HepG2 (cell line): Measurements from ENCODE around the gene SH3D21. TPM values are rescaled to one million over a fixed set of nuclear protein-coding genes. Genes with fewer than 3 reads are reported as not detected.

Experiments used
- ATAC-seq: fragments of 200-7000 bp; cut with Tn5 transposase; 3 replicates; pipeline ENCODE4 v1.9.1; 2020; ENCODE audit warnings: mild to moderate bottlenecking, moderate library complexity
- BruUV-seq: library from RNA; stranded (reverse); fragments of 400-500 nt; replicated peaks from 2 replicates; lab custom pipeline; 2021; lab: Mats Ljungman, UMichigan
- CTCF ChIA-PET: fragments of 300-600 bp; formaldehyde crosslinking; extraction: SDS; loops from one replicate; lab custom pipeline; 2021; ENCODE audit warnings: low total read pairs, inconsistent platforms, low intra/inter-chr PET ratio; lab: Yijun Ruan, JAX
- POLR2A ChIA-PET: fragments of 350-600 bp; sonication (Branson Sonifier 250); formaldehyde crosslinking; loops from one replicate; lab custom pipeline; 2020; ENCODE audit warnings: antibody characterized with exemption, inconsistent platforms; lab: Yijun Ruan, JAX
- DNase-seq: peaks from one replicate; pipeline ENCODE4 v3.0.0-alpha.2; 2015; ENCODE audit warnings: low spot score
- FAIRE-seq: peaks from 3 replicates; lab custom pipeline; 2011; peaks lifted over from hg19 to GRCh38; lab: Jason Lieb, UNC
- H2AFZ ChIP-seq: one replicate; pipeline ENCODE4 v1.6.1; 2011; ENCODE audit warnings: low read length, inconsistent platforms
- H3K27ac ChIP-seq: fragments of 300-600 bp; 3 replicates; pipeline ENCODE4 v1.8.0; 2011; ENCODE audit warnings: mixed run types, mild to moderate bottlenecking, mixed read lengths, low read length, inconsistent platforms; ENCODE audit not compliant: insufficient read depth; ENCODE audit errors: extremely low read length
- H3K27me3 ChIP-seq, 2 experiments: fragments of 200-600 bp in 1 of 2; 2 replicates in 1 of 2; 3 replicates in 1 of 2; pipeline versions ENCODE4 v1.6.0 to v1.8.0; 2011; ENCODE audit warnings: low read length in 2 of 2, mild to moderate bottlenecking in 2 of 2, moderate library complexity in 2 of 2, inconsistent platforms in 1 of 2; ENCODE audit not compliant: insufficient read depth in 2 of 2, control insufficient read depth in 1 of 2
- H3K36me3 ChIP-seq, 2 experiments: fragments of 200-600 bp in 1 of 2; replicated peaks in 1 of 2; 2 replicates in 1 of 2; 3 replicates in 1 of 2; pipeline versions ENCODE4 v1.5.1 to v1.8.0; 2011; ENCODE audit warnings: low read length in 2 of 2, inconsistent platforms in 1 of 2; ENCODE audit not compliant: insufficient read depth in 2 of 2, control insufficient read depth in 1 of 2
- H3K4me1 ChIP-seq: 2 replicates; pipeline ENCODE4 v1.5.1; 2012; ENCODE audit warnings: low read length, inconsistent platforms; ENCODE audit not compliant: insufficient read depth
- H3K4me2 ChIP-seq: 2 replicates; pipeline ENCODE4 v1.6.0; 2011; ENCODE audit warnings: low read depth, low read length, inconsistent platforms
- H3K4me3 ChIP-seq, 3 experiments: fragments of 200-600 bp in 1 of 3; sonication (generic), shearing (Covaris generic) in 1 of 3; replicated peaks in 1 of 3; 2 replicates each; pipeline ENCODE4 v1.5.1; 2011 to 2016; ENCODE audit warnings: low read length in 3 of 3, inconsistent platforms in 2 of 3, low read depth in 2 of 3, mild to moderate bottlenecking in 2 of 3, control low read depth in 1 of 3, mixed read lengths in 1 of 3; ENCODE audit not compliant: insufficient read depth in 1 of 3
- H3K79me2 ChIP-seq: one replicate; pipeline ENCODE4 v1.6.1; 2011; ENCODE audit warnings: low read length, inconsistent platforms; ENCODE audit not compliant: insufficient read depth
- H3K9ac ChIP-seq: 2 replicates; pipeline ENCODE4 v1.6.0; 2011; ENCODE audit warnings: mild to moderate bottlenecking, low read depth, low read length, inconsistent platforms; ENCODE audit not compliant: insufficient read depth
- H3K9me3 ChIP-seq: 2 replicates; pipeline ENCODE4 v1.5.1; 2012; ENCODE audit warnings: mild to moderate bottlenecking, low read length
- H4K20me1 ChIP-seq: 2 replicates; pipeline ENCODE4 v1.6.0; 2011; ENCODE audit warnings: inconsistent platforms, mild to moderate bottlenecking, low read length, moderate library complexity; ENCODE audit not compliant: insufficient read depth
- FOSL2 ChIP-seq: sonication (generic); formaldehyde crosslinking; IDR thresholded peaks from 2 replicates; pipeline ENCODE4 v1.4.0; 2020; ENCODE audit warnings: missing genetic modification reagents
- PRMT3 ChIP-seq: sonication (generic); formaldehyde crosslinking; IDR thresholded peaks from 2 replicates; pipeline ENCODE4 v1.8.1; 2022; ENCODE audit warnings: low read depth, mild to moderate bottlenecking, moderate library complexity, missing genetic modification reagents, borderline replicate concordance
- RBM22 ChIP-seq: fragments of 200-400 bp; formaldehyde crosslinking; optimal IDR thresholded peaks from 2 replicates; pipeline ENCODE3; 2017; ENCODE audit warnings: mild to moderate bottlenecking, low read length, moderate library complexity
- ZNF101 ChIP-seq: sonication (generic); formaldehyde crosslinking; IDR thresholded peaks from 2 replicates; pipeline ENCODE4 v1.4.0; 2020; ENCODE audit warnings: mild to moderate bottlenecking, low read depth, missing genetic modification reagents, borderline replicate concordance
- ZNF800 ChIP-seq: sonication (generic); formaldehyde crosslinking; IDR thresholded peaks from 2 replicates; pipeline ENCODE4 v1.4.0; 2020; ENCODE audit warnings: missing genetic modification reagents
- WGBS: methylation state at CpG from one replicate; pipeline ENCODE4 v1.1.6; 2017; ENCODE audit warnings: low lambda C conversion rate; 5-methylcytosine and 5-hydroxymethylcytosine counted together
- in situ Hi-C: cut with HindIII; loops from 2 replicates; pipeline ENCODE4 v1.10.0; 2017; ENCODE audit warnings: low pct_unique_long_range_greater_than_20kb; ENCODE audit not compliant: extremely low pct_ligation_motif_present
- intact Hi-C: fragments of 100-400 bp; cut with micrococcal nuclease; formaldehyde crosslinking; loops from one replicate; pipeline ENCODE4 v1.10.0; 2022; ENCODE audit not compliant: unreplicated experiment
- polyA plus RNA-seq, 8 experiments: library from polyadenylated mRNA; depleted of rRNA in 3 of 8; stranded (reverse) in 7 of 8; unstranded in 1 of 8; fragments of >200 nt; fragmentation: Illumina TruSeq in 4 of 8; extraction: Trizol in 4 of 8; gene quantifications; 2 replicates each; pipeline versions ENCODE4 v1.2.1 to v1.2.3, GENCODE V29; 2011 to 2016; ENCODE audit warnings: low read depth in 4 of 8, missing spikeins in 1 of 8, mixed read lengths in 1 of 8; ENCODE audit not compliant: insufficient read depth in 1 of 8
- total RNA-seq, 5 experiments: library from RNA; depleted of rRNA; stranded (reverse); fragments of >200 nt; fragmentation: Illumina TruSeq; extraction: Trizol; gene quantifications; 2 replicates each; pipeline ENCODE4 v1.2.3, GENCODE V29; 2016; ENCODE audit warnings: low read depth in 1 of 5
- TF ChIP-seq, protein P1 (sequence below): sonication (generic); formaldehyde crosslinking; IDR thresholded peaks from 2 replicates; pipeline ENCODE4 v1.5.0; 2020; ENCODE audit warnings: missing genetic modification reagents, mild to moderate bottlenecking, borderline replicate concordance

Gene SH3D21
- total and polyA plus RNA-seq, 2 of the 13 experiments (the other 11 are each of a cell fraction or from before 2014, with no cell fraction given): 5.1 to 8.6 TPM

GRCh38 chr1:36257375-36257767, 48.8 kb upstream of the SH3D21 start:
- in situ Hi-C loops: no loop called here

More at GRCh38 chr1:36257375-36257767, 48.8 kb upstream of the SH3D21 start:
- FAIRE-seq (no peak), ATAC-seq (peak; percentile 70), DNase-seq (peak; percentile 27)
- Histone ChIP-seq H3K79me2 (peaks cover 88% of the 10 kb centered on the region), H3K4me3 (no peak overlapping the region), H3K27ac (peak overlapping the region; percentile 9), H3K4me2 (no peak overlapping the region), H3K36me3 (peaks cover 6 to 27% of the 10 kb centered on the region in 2 experiments; a peak in 4 of 5 replicates), H3K9me3 (no peaks in the 10 kb centered on the region), H2AFZ (no peak overlapping the region), H3K27me3 (no peaks in the 10 kb centered on the region), H4K20me1 (peaks cover 48% of the 10 kb centered on the region), H3K4me1 (peaks cover 61% of the 10 kb centered on the region), H3K9ac (no peak overlapping the region)
- no TSS peak for BruUV-seq
- TF ChIP-seq ZNF800 (CRISPR knock-in tag) (no peak), RBM22 (peak; percentile 54), ZNF101 (no peak), PRMT3 (no peak), FOSL2 (CRISPR knock-in tag) (peak; percentile 45)
- TF ChIP-seq, protein P1, sequence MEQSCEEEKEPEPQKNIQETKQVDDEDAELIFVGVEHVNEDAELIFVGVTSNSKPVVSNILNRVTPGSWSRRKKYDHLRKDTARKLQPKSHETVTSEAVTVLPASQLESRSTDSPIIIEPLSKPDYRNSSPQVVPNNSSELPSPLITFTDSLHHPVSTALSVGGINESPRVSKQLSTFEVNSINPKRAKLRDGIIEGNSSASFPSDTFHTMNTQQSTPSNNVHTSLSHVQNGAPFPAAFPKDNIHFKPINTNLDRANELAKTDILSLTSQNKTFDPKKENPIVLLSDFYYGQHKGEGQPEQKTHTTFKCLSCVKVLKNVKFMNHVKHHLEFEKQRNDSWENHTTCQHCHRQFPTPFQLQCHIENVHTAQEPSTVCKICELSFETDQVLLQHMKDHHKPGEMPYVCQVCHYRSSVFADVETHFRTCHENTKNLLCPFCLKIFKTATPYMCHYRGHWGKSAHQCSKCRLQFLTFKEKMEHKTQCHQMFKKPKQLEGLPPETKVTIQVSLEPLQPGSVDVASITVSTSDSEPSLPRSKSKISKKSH: no peak
- CTCF ChIA-PET: no interaction called here
- 95% methylated on average over 2 of the region's 2 CpGs for WGBS
- intact Hi-C loops: no loop called here
- POLR2A ChIA-PET: no interaction called here
